ENCODE measurements around the gene GRM8. TPM values are rescaled to one million over a fixed set of nuclear protein-coding genes. Genes with fewer than 3 reads are reported as not detected.

GRM8 gene
- total RNA-seq, 2 experiments from 2014 or later, result not detected

- Histone ChIP-seq H3K9me2 (ENCODE audit: insufficient read depth, low read length) (no peaks in the 10 kb centered on the region), H3K4me2 (ENCODE audit: low read length) (no peak overlapping the region), H3K79me2 (ENCODE audit: insufficient read depth, low read depth, low read length) (no peaks in the 10 kb centered on the region), H2AFZ (ENCODE audit: low read length) (no peak overlapping the region), H3K9me3 (ENCODE audit: low read length) (no peaks in the 10 kb centered on the region), H3K27ac (ENCODE audit: low read depth, low read length, poor library complexity, severe bottlenecking) (no peak overlapping the region), H3K4me1 (ENCODE audit: insufficient read depth, low read length, poor library complexity, severe bottlenecking) (no peaks in the 10 kb centered on the region), H3K36me3 (ENCODE audit: insufficient read depth, low read length) (no peaks in the 10 kb centered on the region), H4K20me1 (ENCODE audit: insufficient read depth, low read length) (no peaks in the 10 kb centered on the region), H3K4me3 (ENCODE audit: low read depth, low read length, poor library complexity, severe bottlenecking) (no peak overlapping the region)
- ChIA-PET POLR2A (interaction anchor here (0.7 to 3.2 kb wide), 3 partner anchors 8 to 44 kb away, joined by 3 to 22 read pairs (median 4); no protein-coding TSS in a partner anchor), CTCF (ENCODE audit: unreplicated experiment) (no interaction called here)
- intact Hi-C loops (cut with micrococcal nuclease; ENCODE audit: unreplicated experiment), result no loop called here
- TF ChIP-seq CTCF (conservative IDR thresholded peaks at IDR 0.05; ENCODE audit: low read length) (no peak), EZH2phosphoT487 (IDR thresholded peaks at IDR 0.05; ENCODE audit: borderline replicate concordance, low read depth, low read length) (no peak)
- no peak for DNase-seq (ENCODE audit: low spot score)
- BruUV-seq (replicated peaks), result no TSS peak
Observed at GRCh38 chr7:126411821-126412383, 840.8 kb downstream of the GRM8 start.

- TF ChIP-seq CTCF (conservative IDR thresholded peaks at IDR 0.05; ENCODE audit: low read length) (no peak), EZH2phosphoT487 (IDR thresholded peaks at IDR 0.05; ENCODE audit: borderline replicate concordance, low read depth, low read length) (no peak)
- no TSS peak for BruUV-seq (replicated peaks)
- Histone ChIP-seq H3K27ac (ENCODE audit: low read depth, low read length, poor library complexity, severe bottlenecking) (no peak overlapping the region), H3K9me2 (ENCODE audit: insufficient read depth, low read length) (no peaks in the 10 kb centered on the region), H3K79me2 (ENCODE audit: insufficient read depth, low read depth, low read length) (no peaks in the 10 kb centered on the region), H4K20me1 (ENCODE audit: insufficient read depth, low read length) (no peaks in the 10 kb centered on the region), H2AFZ (ENCODE audit: low read length) (no peak overlapping the region), H3K9me3 (ENCODE audit: low read length) (no peaks in the 10 kb centered on the region), H3K4me1 (ENCODE audit: insufficient read depth, low read length, poor library complexity, severe bottlenecking) (no peaks in the 10 kb centered on the region), H3K4me3 (ENCODE audit: low read depth, low read length, poor library complexity, severe bottlenecking) (no peak overlapping the region), H3K4me2 (ENCODE audit: low read length) (no peak overlapping the region), H3K36me3 (ENCODE audit: insufficient read depth, low read length) (no peaks in the 10 kb centered on the region)
- POLR2A ChIA-PET, result interaction anchor here (3.2 kb wide), 1 partner anchor 8 kb away, joined by 22 read pairs; no protein-coding TSS in a partner anchor
- DNase-seq (ENCODE audit: low spot score), result no peak
- intact Hi-C loops (cut with micrococcal nuclease; ENCODE audit: unreplicated experiment), result no loop called here
- CTCF ChIA-PET (ENCODE audit: unreplicated experiment), result no interaction called here
Observed at GRCh38 chr7:126411032-126411820, 841.5 kb downstream of the GRM8 start.

GRCh38 chr7:126403040-126403439 is 849.7 kb downstream of the GRM8 start:
- no peaks in the 10 kb centered on the region for H4K20me1 ChIP-seq (ENCODE audit: insufficient read depth, low read length)
- H3K4me3 ChIP-seq (ENCODE audit: low read depth, low read length, poor library complexity, severe bottlenecking), result no peak overlapping the region
- TF ChIP-seq CTCF (conservative IDR thresholded peaks at IDR 0.05; ENCODE audit: low read length), result no peak
- TF ChIP-seq EZH2phosphoT487 (IDR thresholded peaks at IDR 0.05; ENCODE audit: borderline replicate concordance, low read depth, low read length), result no peak
- no peaks in the 10 kb centered on the region for H3K9me3 ChIP-seq (ENCODE audit: low read length)
- H3K36me3 ChIP-seq (ENCODE audit: insufficient read depth, low read length), result no peaks in the 10 kb centered on the region
- H3K9me2 ChIP-seq (ENCODE audit: insufficient read depth, low read length), result no peaks in the 10 kb centered on the region
- H3K4me1 ChIP-seq (ENCODE audit: insufficient read depth, low read length, poor library complexity, severe bottlenecking), result no peaks in the 10 kb centered on the region
- BruUV-seq (replicated peaks), result no TSS peak
- intact Hi-C loops (cut with micrococcal nuclease; ENCODE audit: unreplicated experiment), result no loop called here
- ChIA-PET CTCF (ENCODE audit: unreplicated experiment) (interaction anchor here (0.7 kb wide), 1 partner anchor 10 kb away, joined by 3 read pairs; no protein-coding TSS in a partner anchor), POLR2A (interaction anchor here (1.1 to 2.8 kb wide), 4 partner anchors 10 to 137 kb away, joined by 3 to 22 read pairs (median 4); no protein-coding TSS in a partner anchor)
- no peak overlapping the region for H3K27ac ChIP-seq (ENCODE audit: low read depth, low read length, poor library complexity, severe bottlenecking)
- no peak overlapping the region for H2AFZ ChIP-seq (ENCODE audit: low read length)
- H3K79me2 ChIP-seq (ENCODE audit: insufficient read depth, low read depth, low read length), result no peaks in the 10 kb centered on the region
- DNase-seq (ENCODE audit: low spot score), result no peak
- H3K4me2 ChIP-seq (ENCODE audit: low read length), result no peak overlapping the region
